HFF-Myc (cell line): ENCODE results near the gene EPM2A.

Experiments used
- DNase-seq: peaks from one replicate; pipeline ENCODE4 v3.0.0-alpha.2; 2011; ENCODE audit warnings: low read depth; ENCODE audit errors: extremely low read depth
- H3K4me3 ChIP-seq: replicated peaks from 2 replicates; pipeline ENCODE4 v1.5.1; 2011; ENCODE audit warnings: low read depth, mild to moderate bottlenecking, control low read depth, low read length
- TF ChIP-seq, protein P1 (sequence below): IDR thresholded peaks from 2 replicates; pipeline ENCODE4 v1.5.1; 2012; ENCODE audit warnings: mild to moderate bottlenecking, low read depth, low read length, control low read depth; ENCODE audit errors: missing control alignments

Gene EPM2A

DNA sequence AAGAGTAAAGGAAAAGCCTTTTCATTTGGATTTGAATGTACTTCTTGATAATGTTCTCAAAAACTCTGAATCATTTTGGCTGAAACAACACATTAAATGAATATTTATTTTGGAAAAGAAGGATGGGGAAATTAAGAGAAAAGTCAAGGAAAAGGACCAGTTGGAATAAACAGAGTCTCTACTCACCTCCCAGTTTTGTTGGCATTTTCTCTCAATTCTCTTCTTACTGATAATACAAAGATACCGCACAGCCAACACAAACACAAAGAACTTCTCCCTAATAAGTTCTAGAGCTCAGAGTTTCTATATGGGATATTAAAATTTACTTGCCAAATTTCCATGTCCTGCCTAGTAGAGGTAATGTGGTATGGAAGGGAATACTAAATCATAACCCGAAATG lies 13.1 kb downstream of the EPM2A start:
- H3K4me3 ChIP-seq: no peak overlapping the region
- TF ChIP-seq, protein P1, sequence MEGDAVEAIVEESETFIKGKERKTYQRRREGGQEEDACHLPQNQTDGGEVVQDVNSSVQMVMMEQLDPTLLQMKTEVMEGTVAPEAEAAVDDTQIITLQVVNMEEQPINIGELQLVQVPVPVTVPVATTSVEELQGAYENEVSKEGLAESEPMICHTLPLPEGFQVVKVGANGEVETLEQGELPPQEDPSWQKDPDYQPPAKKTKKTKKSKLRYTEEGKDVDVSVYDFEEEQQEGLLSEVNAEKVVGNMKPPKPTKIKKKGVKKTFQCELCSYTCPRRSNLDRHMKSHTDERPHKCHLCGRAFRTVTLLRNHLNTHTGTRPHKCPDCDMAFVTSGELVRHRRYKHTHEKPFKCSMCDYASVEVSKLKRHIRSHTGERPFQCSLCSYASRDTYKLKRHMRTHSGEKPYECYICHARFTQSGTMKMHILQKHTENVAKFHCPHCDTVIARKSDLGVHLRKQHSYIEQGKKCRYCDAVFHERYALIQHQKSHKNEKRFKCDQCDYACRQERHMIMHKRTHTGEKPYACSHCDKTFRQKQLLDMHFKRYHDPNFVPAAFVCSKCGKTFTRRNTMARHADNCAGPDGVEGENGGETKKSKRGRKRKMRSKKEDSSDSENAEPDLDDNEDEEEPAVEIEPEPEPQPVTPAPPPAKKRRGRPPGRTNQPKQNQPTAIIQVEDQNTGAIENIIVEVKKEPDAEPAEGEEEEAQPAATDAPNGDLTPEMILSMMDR: no peak
- DNase-seq: no peak

DNA sequence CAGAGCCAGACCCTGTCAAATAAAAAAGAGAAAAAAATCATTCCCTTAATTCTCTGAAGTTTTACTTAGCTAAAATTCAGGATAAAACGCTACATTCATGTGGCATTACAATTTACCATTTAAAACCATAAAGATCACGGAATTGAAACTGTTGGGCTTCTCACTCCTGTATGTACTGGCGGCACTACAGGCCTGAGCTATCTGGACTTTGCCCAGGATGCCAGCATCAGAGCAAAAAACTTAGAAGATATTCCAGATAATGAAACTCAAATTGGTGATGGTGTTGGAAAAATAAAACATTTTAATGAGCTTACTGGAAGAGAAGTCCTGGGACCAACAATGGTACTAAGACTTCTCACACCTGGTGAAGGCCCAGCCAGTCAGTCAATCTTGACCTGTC lies 14.2 kb downstream of the EPM2A start:
- no peak for DNase-seq
- TF ChIP-seq, protein P1: no peak

DNA sequence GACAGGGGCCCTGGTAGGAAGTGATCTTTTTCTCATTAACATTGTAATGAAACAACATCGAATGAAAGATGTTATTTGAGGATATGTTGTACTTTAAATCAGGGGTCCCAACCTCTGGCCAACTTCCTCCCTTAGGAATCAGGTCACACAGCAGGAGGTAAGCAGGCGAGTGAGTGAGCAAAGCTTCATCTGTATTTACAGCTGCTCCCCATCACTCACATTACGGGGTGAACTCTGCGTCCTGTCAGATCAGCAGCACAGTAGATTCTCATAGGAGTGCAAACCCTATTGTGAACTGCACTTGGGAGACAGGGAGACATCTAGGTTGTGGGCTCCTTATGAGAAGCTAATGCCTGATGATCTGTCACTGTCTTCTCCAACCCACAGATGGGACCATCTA lies 19.9 kb downstream of the EPM2A start:
- no peak for DNase-seq
- TF ChIP-seq, protein P1: no peak
- no peak overlapping the region for H3K4me3 ChIP-seq

More for the DNA sequence above, 14.2 kb downstream of the EPM2A start:
- H3K4me3 ChIP-seq: no peak overlapping the region

DNA sequence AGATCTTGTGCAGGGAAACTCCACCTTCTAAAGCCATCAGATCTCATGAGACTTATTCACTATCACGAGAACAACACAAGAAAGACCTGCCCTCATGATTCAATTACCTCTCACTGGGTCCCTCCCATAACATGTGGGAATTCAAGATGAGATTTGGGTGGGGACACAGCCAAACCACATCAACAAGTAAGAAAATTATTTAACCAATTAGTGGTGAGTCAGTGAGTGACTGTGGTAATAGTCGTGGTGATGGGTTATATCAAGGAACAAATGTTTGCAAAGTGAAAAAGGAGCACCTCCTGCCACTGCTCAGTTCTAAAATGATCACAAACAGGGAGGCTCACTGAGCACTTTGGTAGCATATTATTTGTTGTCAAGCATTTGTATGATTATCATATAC lies 20.6 kb downstream of the EPM2A start:
- H3K4me3 ChIP-seq: no peak overlapping the region
- TF ChIP-seq, protein P1: no peak
- no peak for DNase-seq

DNA sequence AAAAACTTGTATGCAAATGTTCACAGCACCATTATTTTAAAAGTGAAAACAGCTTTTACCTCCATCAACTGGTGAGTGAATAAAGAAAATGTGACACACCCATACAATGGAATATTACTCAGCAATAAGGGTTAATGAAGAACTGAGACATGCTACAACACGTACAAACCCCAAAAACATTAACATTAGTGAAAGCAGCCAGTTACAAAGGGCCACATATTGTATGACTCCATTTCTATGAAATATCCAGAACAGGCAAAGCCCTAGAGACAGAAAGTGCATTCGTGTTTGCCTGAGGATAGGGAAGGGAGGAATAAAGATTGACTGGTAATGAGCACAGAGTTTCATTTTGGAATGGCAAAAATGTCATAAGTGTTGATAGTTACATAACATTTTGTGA lies 21.5 kb downstream of the EPM2A start:
- TF ChIP-seq, protein P1: no peak
- no peak overlapping the region for H3K4me3 ChIP-seq
- no peak for DNase-seq

DNA sequence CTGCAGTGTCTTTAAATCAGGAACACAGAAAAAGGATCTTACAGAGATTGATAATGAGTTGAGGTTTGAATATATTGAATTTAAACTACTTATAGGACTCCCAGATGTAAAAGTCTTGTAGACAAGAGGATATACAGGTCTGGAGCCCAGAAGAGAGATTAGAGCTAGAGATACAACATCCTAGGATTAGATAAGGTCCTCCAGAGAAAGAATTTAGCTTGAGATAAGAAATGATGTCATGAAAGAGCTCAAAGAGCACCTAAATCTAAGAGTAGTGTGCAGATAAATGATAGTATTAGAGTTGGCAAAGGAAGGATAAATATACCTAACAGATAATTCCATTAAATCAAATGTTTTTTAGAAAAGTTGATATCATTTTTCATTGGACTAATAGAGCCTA lies 23.9 kb downstream of the EPM2A start:
- TF ChIP-seq, protein P1: no peak
- no peak for DNase-seq
- H3K4me3 ChIP-seq: no peak overlapping the region

DNA sequence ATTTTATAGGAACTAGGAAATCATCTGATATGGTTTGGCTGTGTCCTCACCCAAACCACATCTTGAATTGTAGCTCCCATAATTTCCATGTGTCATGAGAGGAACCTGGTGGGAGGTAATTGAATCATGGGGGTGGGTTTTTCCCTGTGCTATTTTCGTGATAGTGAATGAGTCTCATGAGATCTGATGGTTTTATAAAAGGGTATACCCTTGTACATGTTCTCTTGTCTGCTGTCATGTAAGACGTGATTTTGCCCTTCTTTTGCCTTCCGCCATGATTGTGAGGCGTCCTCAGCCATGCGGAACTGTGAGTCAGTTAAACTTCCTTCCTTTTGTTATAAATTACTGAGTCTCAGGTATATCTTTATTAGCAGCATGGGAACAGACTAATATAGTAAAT lies 27.9 kb downstream of the EPM2A start:
- no peak for DNase-seq
- no peak overlapping the region for H3K4me3 ChIP-seq
- TF ChIP-seq, protein P1: no peak
